Neural crest cell (in vitro differentiated cells): Measurements from ENCODE around the gene ASB2. TPM values are rescaled to one million over a fixed set of nuclear protein-coding genes. Genes with fewer than 3 reads are reported as not detected.

Experiments
- DNase-seq: peaks from one replicate; pipeline ENCODE4 v3.0.0; 2021; ENCODE audit warnings: low read depth, mixed read lengths, low spot score
- H3K27ac Mint-ChIP-seq: one replicate; pipeline ENCODE4 v1.8.0; 2021; ENCODE audit warnings: mild to moderate bottlenecking, mixed read lengths; ENCODE audit not compliant: unreplicated experiment
- H3K27me3 Mint-ChIP-seq: 2 replicates; pipeline ENCODE4 v1.8.0; 2021; ENCODE audit warnings: low read depth, mild to moderate bottlenecking, mixed read lengths
- H3K36me3 Mint-ChIP-seq: 2 replicates; pipeline ENCODE4 v1.8.0; 2021; ENCODE audit warnings: low read depth, mild to moderate bottlenecking, mixed read lengths
- H3K4me1 Mint-ChIP-seq: 2 replicates; pipeline ENCODE4 v1.8.0; 2021; ENCODE audit warnings: mixed read lengths
- H3K4me3 Mint-ChIP-seq: one replicate; pipeline ENCODE4 v1.8.0; 2021; ENCODE audit warnings: mild to moderate bottlenecking, mixed read lengths
- H3K9me3 Mint-ChIP-seq: 2 replicates; pipeline ENCODE4 v1.8.0; 2021; ENCODE audit warnings: mixed read lengths
- total RNA-seq: library from RNA; stranded (reverse); gene quantifications from 2 replicates; pipeline ENCODE4 v1.2.1, GENCODE V29; 2021
- TF ChIP-seq, protein P1 (sequence below): fragments of 200-600 bp; sonication (generic); conservative IDR thresholded peaks from 2 replicates; pipeline ENCODE4 v1.5.0; 2021; ENCODE audit warnings: antibody characterized with exemption, mild to moderate bottlenecking

ASB2 gene
- total RNA-seq, 1 donor from 2014 or later = 3.5 TPM

DNA sequence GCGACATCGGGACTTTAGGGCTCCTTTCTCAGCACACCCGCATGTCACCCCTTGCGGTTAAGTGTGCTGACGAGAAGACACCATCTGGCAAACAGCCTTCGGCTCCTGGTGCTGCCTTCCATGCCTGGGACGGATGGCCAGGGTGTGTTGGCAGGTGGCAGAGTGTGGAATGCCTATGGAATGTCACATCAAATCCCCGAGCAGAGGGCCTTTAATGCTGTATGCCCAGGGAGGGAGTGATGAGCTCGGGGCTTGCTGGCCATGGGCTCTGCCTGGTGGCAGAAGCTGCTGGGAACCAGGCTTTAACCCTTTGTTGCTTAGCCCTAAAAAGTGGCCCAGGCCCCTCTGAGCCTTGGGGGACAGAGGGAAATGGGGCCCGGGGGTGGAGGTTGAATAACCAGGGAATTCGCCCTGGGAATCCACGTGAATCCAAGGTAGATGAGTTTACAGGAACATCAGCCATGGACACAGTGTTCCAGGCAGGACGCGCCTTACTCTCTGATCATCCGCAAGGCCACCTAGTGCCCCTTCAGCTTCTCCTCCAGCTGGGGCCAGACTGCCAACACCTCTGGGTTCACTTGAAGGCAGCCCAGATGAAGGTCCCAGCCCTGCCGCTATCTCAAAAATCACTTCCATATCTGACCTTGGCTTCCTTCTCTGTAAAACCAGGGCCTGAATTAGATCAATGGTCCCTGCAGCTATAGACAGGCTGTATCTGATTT, 31.9 kb downstream of the ASB2 start:
- H3K36me3 Mint-ChIP-seq = no peaks in the 10 kb centered on the region
- peaks cover 9% of the 10 kb centered on the region for H3K27me3 Mint-ChIP-seq
- H3K9me3 Mint-ChIP-seq = no peaks in the 10 kb centered on the region
- TF ChIP-seq, protein P1, sequence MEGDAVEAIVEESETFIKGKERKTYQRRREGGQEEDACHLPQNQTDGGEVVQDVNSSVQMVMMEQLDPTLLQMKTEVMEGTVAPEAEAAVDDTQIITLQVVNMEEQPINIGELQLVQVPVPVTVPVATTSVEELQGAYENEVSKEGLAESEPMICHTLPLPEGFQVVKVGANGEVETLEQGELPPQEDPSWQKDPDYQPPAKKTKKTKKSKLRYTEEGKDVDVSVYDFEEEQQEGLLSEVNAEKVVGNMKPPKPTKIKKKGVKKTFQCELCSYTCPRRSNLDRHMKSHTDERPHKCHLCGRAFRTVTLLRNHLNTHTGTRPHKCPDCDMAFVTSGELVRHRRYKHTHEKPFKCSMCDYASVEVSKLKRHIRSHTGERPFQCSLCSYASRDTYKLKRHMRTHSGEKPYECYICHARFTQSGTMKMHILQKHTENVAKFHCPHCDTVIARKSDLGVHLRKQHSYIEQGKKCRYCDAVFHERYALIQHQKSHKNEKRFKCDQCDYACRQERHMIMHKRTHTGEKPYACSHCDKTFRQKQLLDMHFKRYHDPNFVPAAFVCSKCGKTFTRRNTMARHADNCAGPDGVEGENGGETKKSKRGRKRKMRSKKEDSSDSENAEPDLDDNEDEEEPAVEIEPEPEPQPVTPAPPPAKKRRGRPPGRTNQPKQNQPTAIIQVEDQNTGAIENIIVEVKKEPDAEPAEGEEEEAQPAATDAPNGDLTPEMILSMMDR = no peak
- DNase-seq = no peak
- peaks cover 14% of the 10 kb centered on the region for H3K4me1 Mint-ChIP-seq
- H3K4me3 Mint-ChIP-seq = no peak overlapping the region
- H3K27ac Mint-ChIP-seq = no peak overlapping the region

DNA sequence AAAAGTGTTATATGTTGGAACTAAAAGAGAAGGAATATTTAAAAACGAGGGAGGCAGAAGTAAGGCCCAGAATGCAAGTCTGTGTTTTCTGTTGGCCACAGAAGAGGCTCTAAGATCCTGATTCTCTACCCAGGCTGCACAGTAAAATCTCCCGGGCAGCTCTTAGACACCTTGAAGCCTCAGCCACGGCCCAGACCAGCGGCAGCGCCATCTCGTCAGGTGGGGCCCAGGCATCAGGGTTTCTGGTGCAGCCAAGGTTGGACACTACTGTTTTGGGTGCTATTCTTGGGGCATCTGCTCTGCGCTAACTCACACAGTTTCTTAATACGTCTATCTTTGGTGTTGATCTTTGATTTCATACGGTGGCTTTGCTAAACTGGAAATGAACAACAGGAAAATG, 32.4 kb downstream of the ASB2 start:
- H3K27me3 Mint-ChIP-seq = peaks cover 14% of the 10 kb centered on the region
- H3K36me3 Mint-ChIP-seq = no peaks in the 10 kb centered on the region
- H3K9me3 Mint-ChIP-seq = no peaks in the 10 kb centered on the region
- no peak overlapping the region for H3K4me3 Mint-ChIP-seq
- DNase-seq = no peak
- TF ChIP-seq, protein P1 = no peak
- peaks cover 14% of the 10 kb centered on the region for H3K4me1 Mint-ChIP-seq
- no peak overlapping the region for H3K27ac Mint-ChIP-seq

DNA sequence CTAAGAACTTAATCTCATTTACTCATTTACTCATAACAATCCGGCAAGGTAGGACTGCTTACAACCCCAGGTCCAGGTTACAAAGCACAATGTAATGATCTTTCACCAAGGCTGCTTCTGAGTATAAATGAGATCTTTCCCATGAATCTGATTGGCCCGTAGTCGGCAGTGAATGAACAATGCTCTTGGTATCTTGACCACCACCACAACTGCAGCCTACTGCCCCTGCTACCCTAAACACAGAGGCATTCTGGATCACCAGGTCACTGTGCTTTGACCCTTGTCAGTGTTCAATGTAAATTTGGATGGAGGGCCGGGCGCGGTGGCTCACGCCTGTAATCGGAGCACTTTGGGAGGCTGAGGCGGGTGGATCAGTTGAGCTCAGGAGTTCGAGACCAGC, 33.3 kb downstream of the ASB2 start:
- H3K4me1 Mint-ChIP-seq = peaks cover 14% of the 10 kb centered on the region

GRCh38 chr14:93941293-93941910, 35.0 kb downstream of the ASB2 start:
- TF ChIP-seq, protein P1 = no peak
- H3K9me3 Mint-ChIP-seq = no peaks in the 10 kb centered on the region
- no peaks in the 10 kb centered on the region for H3K36me3 Mint-ChIP-seq
- DNase-seq = no peak
- H3K4me1 Mint-ChIP-seq = peaks cover 11% of the 10 kb centered on the region
- no peak overlapping the region for H3K27ac Mint-ChIP-seq
- H3K27me3 Mint-ChIP-seq = peaks cover 32% of the 10 kb centered on the region
- H3K4me3 Mint-ChIP-seq = no peak overlapping the region

More for the DNA sequence above, 33.3 kb downstream of the ASB2 start:
- DNase-seq = no peak
- Mint-ChIP-seq H3K27me3 (peaks cover 22% of the 10 kb centered on the region), H3K36me3 (no peaks in the 10 kb centered on the region), H3K27ac (no peak overlapping the region), H3K9me3 (no peaks in the 10 kb centered on the region), H3K4me3 (no peak overlapping the region)
- TF ChIP-seq, protein P1 = no peak

DNA sequence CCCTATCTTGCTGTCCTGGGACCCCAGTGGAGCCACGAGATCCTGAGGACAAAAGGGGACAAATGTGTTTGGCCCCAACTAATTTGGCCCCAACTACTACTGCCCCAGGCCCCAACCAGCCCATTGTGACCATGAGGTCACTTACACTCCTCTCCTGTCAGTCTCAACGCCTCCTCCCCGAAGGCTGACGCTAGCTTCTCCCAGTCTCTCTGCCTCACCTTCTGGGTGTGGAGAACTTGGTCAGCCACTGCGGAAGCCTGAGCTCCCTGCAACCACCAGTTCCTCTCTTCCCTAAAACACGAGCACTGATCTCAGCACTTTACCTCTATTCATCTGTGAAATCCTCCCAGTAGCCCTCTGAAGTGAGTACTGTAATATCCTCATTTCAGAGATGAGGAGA, 35.9 kb downstream of the ASB2 start:
- no peak overlapping the region for H3K27ac Mint-ChIP-seq
- peak overlapping the region; percentile 32 for H3K4me3 Mint-ChIP-seq
- peaks cover 2% of the 10 kb centered on the region for H3K36me3 Mint-ChIP-seq
- H3K27me3 Mint-ChIP-seq = peaks cover 37% of the 10 kb centered on the region
- DNase-seq = no peak
- H3K9me3 Mint-ChIP-seq = no peaks in the 10 kb centered on the region
- H3K4me1 Mint-ChIP-seq = peaks cover 12% of the 10 kb centered on the region
- TF ChIP-seq, protein P1 = no peak
